Measurements from ENCODE around the gene WNT7B.

Gene WNT7B

GRCh38 chr22:46008836-46009596 lies 32.1 kb upstream of the WNT7B start:
- Histone ChIP-seq H3K36me3 (ENCODE audit: low read depth) (no peaks in the 10 kb centered on the region), H3K27me3 (ENCODE audit: insufficient read depth, poor library complexity, severe bottlenecking) (no peaks in the 10 kb centered on the region), H3K27ac (ENCODE audit: poor library complexity, severe bottlenecking) (peak overlapping the region; percentile 99), H3K4me1 (ENCODE audit: insufficient read depth, poor library complexity, severe bottlenecking) (peaks cover 20% of the 10 kb centered on the region), H3K4me3 (ENCODE audit: severe bottlenecking) (no peak overlapping the region), H3K9me3 (ENCODE audit: severe bottlenecking) (no peaks in the 10 kb centered on the region)
- TF ChIP-seq CTCF (IDR thresholded peaks at IDR 0.05; ENCODE audit: poor library complexity, severe bottlenecking): no peak
- no peak for ATAC-seq (ENCODE audit: low read depth)
- DNase-seq (ENCODE audit: low spot score): peak; percentile 43

- TF ChIP-seq CTCF (IDR thresholded peaks at IDR 0.05; ENCODE audit: poor library complexity, severe bottlenecking): no peak
- no peaks in the 10 kb centered on the region for H3K36me3 ChIP-seq (ENCODE audit: low read depth)
- ATAC-seq (ENCODE audit: low read depth): no peak
- peaks cover 20% of the 10 kb centered on the region for H3K4me1 ChIP-seq (ENCODE audit: insufficient read depth, poor library complexity, severe bottlenecking)
- DNase-seq (ENCODE audit: low spot score): no peak
- H3K9me3 ChIP-seq (ENCODE audit: severe bottlenecking): no peaks in the 10 kb centered on the region
- H3K27me3 ChIP-seq (ENCODE audit: insufficient read depth, poor library complexity, severe bottlenecking): no peaks in the 10 kb centered on the region
- H3K27ac ChIP-seq (ENCODE audit: poor library complexity, severe bottlenecking): peak overlapping the region; percentile 99
- no peak overlapping the region for H3K4me3 ChIP-seq (ENCODE audit: severe bottlenecking)
Observed at GRCh38 chr22:46008291-46008690, 31.3 kb upstream of the WNT7B start.

GRCh38 chr22:46007848-46008261 lies 30.9 kb upstream of the WNT7B start:
- DNase-seq (ENCODE audit: low spot score) (peak; percentile 90), ATAC-seq (ENCODE audit: low read depth) (peak; percentile 61)
- H3K4me1 ChIP-seq (ENCODE audit: insufficient read depth, poor library complexity, severe bottlenecking): peaks cover 16% of the 10 kb centered on the region
- no peaks in the 10 kb centered on the region for H3K36me3 ChIP-seq (ENCODE audit: low read depth)
- H3K27me3 ChIP-seq (ENCODE audit: insufficient read depth, poor library complexity, severe bottlenecking): no peaks in the 10 kb centered on the region
- no peak overlapping the region for H3K4me3 ChIP-seq (ENCODE audit: severe bottlenecking)
- no peak for TF ChIP-seq CTCF (IDR thresholded peaks at IDR 0.05; ENCODE audit: poor library complexity, severe bottlenecking)
- peak overlapping the region; percentile 99 for H3K27ac ChIP-seq (ENCODE audit: poor library complexity, severe bottlenecking)
- H3K9me3 ChIP-seq (ENCODE audit: severe bottlenecking): no peaks in the 10 kb centered on the region

GRCh38 chr22:46007003-46007847 lies 30.3 kb upstream of the WNT7B start:
- peak overlapping the region; percentile 99 for H3K27ac ChIP-seq (ENCODE audit: poor library complexity, severe bottlenecking)
- TF ChIP-seq CTCF (IDR thresholded peaks at IDR 0.05; ENCODE audit: poor library complexity, severe bottlenecking): no peak
- H3K27me3 ChIP-seq (ENCODE audit: insufficient read depth, poor library complexity, severe bottlenecking): no peaks in the 10 kb centered on the region
- H3K36me3 ChIP-seq (ENCODE audit: low read depth): no peaks in the 10 kb centered on the region
- DNase-seq (ENCODE audit: low spot score) (peak; percentile 90), ATAC-seq (ENCODE audit: low read depth) (peak; percentile 76)
- peak overlapping the region; percentile 14 for H3K4me3 ChIP-seq (ENCODE audit: severe bottlenecking)
- H3K4me1 ChIP-seq (ENCODE audit: insufficient read depth, poor library complexity, severe bottlenecking): peaks cover 13% of the 10 kb centered on the region
- no peaks in the 10 kb centered on the region for H3K9me3 ChIP-seq (ENCODE audit: severe bottlenecking)
